Naive thymus-derived CD4-positive, alpha-beta T cell (primary cell): Measurements from ENCODE around the gene SLC25A14. TPM values are rescaled to one million over a fixed set of nuclear protein-coding genes. Genes with fewer than 3 reads are reported as not detected.

Experiments used
- ATAC-seq: fragments of 150-1000 bp; cut with Tn5 transposase; 2 replicates; pipeline ENCODE4 v1.10.0; 2021; ENCODE audit warnings: mild to moderate bottlenecking, moderate library complexity
- CTCF ChIA-PET: fragments of 350-600 bp; sonication (Branson Sonifier 250); formaldehyde crosslinking; loops from one replicate; lab custom pipeline; 2021; ENCODE audit warnings: antibody characterized with exemption; lab: Charles Lee
- POLR2A ChIA-PET: fragments of 350-600 bp; sonication (Branson Sonifier 250); formaldehyde crosslinking; loops from one replicate; lab custom pipeline; 2021; ENCODE audit warnings: antibody characterized with exemption, inconsistent platforms; lab: Charles Lee
- DNase-seq, 9 donors: peaks; one replicate each; pipeline versions ENCODE4 v3.0.0 to v3.0.0-alpha.2; 2020 to 2022; ENCODE audit warnings: mixed read lengths in 1 of 9
- H3K27ac ChIP-seq: one replicate; pipeline ENCODE4 v1.7.0; 2013; ENCODE audit warnings: mild to moderate bottlenecking, low read depth, low read length, moderate library complexity
- H3K27me3 ChIP-seq, 2 donors: one replicate each; pipeline ENCODE4 v1.7.0; 2013; ENCODE audit warnings: low read length in 2 of 2, mild to moderate bottlenecking in 2 of 2, moderate library complexity in 2 of 2; ENCODE audit not compliant: control insufficient read depth in 2 of 2, insufficient read depth in 2 of 2
- H3K36me3 ChIP-seq, 3 experiments: 1 replicate in 2 of 3; 2 replicates in 1 of 3; pipeline ENCODE4 v1.7.0; 2013; ENCODE audit warnings: low read length in 3 of 3, mild to moderate bottlenecking in 3 of 3, moderate library complexity in 1 of 3; ENCODE audit not compliant: insufficient read depth in 3 of 3, control insufficient read depth in 2 of 3
- H3K4me1 ChIP-seq, 2 donors: one replicate each; pipeline ENCODE4 v1.7.0; 2013; ENCODE audit warnings: low read length in 2 of 2, mild to moderate bottlenecking in 2 of 2, moderate library complexity in 1 of 2; ENCODE audit not compliant: control insufficient read depth in 2 of 2, insufficient read depth in 2 of 2
- H3K4me3 ChIP-seq: 2 replicates; pipeline ENCODE4 v1.7.0; 2013; ENCODE audit warnings: mild to moderate bottlenecking, low read length
- H3K9me3 ChIP-seq, 3 experiments: 1 replicate in 2 of 3; 2 replicates in 1 of 3; pipeline ENCODE4 v1.7.0; 2013; ENCODE audit warnings: low read length in 3 of 3; ENCODE audit not compliant: control insufficient read depth in 2 of 3
- H3K27ac Mint-ChIP-seq, 9 donors: one replicate each; pipeline ENCODE4 v1.8.0; 2020 to 2022; ENCODE audit warnings: mixed read lengths in 9 of 9, mild to moderate bottlenecking in 8 of 9, moderate library complexity in 5 of 9, inconsistent platforms in 2 of 9
- H3K27me3 Mint-ChIP-seq, 5 donors: one replicate each; pipeline ENCODE4 v1.8.0; 2021 to 2022; ENCODE audit warnings: mixed read lengths in 5 of 5, mild to moderate bottlenecking in 1 of 5
- H3K36me3 Mint-ChIP-seq, 5 donors: one replicate each; pipeline ENCODE4 v1.8.0; 2020 to 2022; ENCODE audit warnings: mixed read lengths in 5 of 5, mild to moderate bottlenecking in 3 of 5, inconsistent platforms in 1 of 5
- H3K4me1 Mint-ChIP-seq, 7 donors: one replicate each; pipeline ENCODE4 v1.8.0; 2020 to 2022; ENCODE audit warnings: mixed read lengths in 7 of 7, mild to moderate bottlenecking in 3 of 7, inconsistent platforms in 1 of 7
- H3K4me3 Mint-ChIP-seq, 10 donors: one replicate each; pipeline ENCODE4 v1.8.0; 2020 to 2022; ENCODE audit warnings: mild to moderate bottlenecking in 10 of 10, mixed read lengths in 10 of 10, moderate library complexity in 6 of 10, inconsistent platforms in 2 of 10
- H3K9me3 Mint-ChIP-seq, 11 donors: one replicate each; pipeline ENCODE4 v1.8.0; 2020 to 2022; ENCODE audit warnings: mixed read lengths in 11 of 11, mild to moderate bottlenecking in 4 of 11, inconsistent platforms in 1 of 11, moderate library complexity in 1 of 11
- intact Hi-C, 2 donors: fragments of 100-400 bp; cut with micrococcal nuclease; formaldehyde crosslinking; loops; one replicate each; pipeline ENCODE4 v1.15.1; 2023
- polyA plus RNA-seq, 2 donors: library from polyadenylated mRNA; unstranded; fragments of 300-500 nt; fragmentation: Illumina TruSeq; gene quantifications; one replicate each; pipeline ENCODE4 v1.2.3, GENCODE V29; 2021
- total RNA-seq, 6 experiments: library from RNA in 5 of 6; stranded (reverse) in 5 of 6; gene quantifications; 1 replicate in 5 of 6; 2 replicates in 1 of 6; pipeline ENCODE4 v1.2.3 and lab custom pipeline; 2021 to 2026

Gene SLC25A14
- total RNA-seq (10 to 100 TPM; 10.7 to 14.3 (median 13.8) TPM), polyA plus RNA-seq (1 to 10 TPM; 5.5 to 7.4 TPM), total RNA-seq (lab: John Stamatoyannopoulos, UW) (7.1 reads per million, percentile 30 among the genes with 10 or more reads in this experiment)

- Histone ChIP-seq H3K4me3 (peak within 1 kb of the TSS; percentile 90), H3K4me1 (peaks cover 4 to 5% of the 10 kb centered on the region in 2 donors)
- POLR2A ChIA-PET = interaction anchor here (1.0 kb wide), 1 partner anchor 170 kb away, joined by 3 read pairs; no protein-coding TSS in a partner anchor
Measured at GRCh38 chrX:130339408-130340222, at the start of gene SLC25A14. Gene SLC25A14 (plus strand): TSS chrX:130339919. CDS start chrX:130340279, 360 bp downstream.

GRCh38 chrX:130295519-130296296 lies 44.0 kb upstream of the SLC25A14 start:
- ChIA-PET CTCF (no interaction called here), POLR2A (no interaction called here)
- H3K9me3 Mint-ChIP-seq = peaks cover 0 to 7% (median 0%) of the 10 kb centered on the region in 11 donors
- Histone ChIP-seq H3K9me3 (no peaks in the 10 kb centered on the region), H3K36me3 (no peaks in the 10 kb centered on the region), H3K4me3 (no peak overlapping the region), H3K27me3 (no peaks in the 10 kb centered on the region), H3K4me1 (no peaks in the 10 kb centered on the region), H3K27ac (no peak overlapping the region)
- H3K27me3 Mint-ChIP-seq = peaks cover 0 to 4% (median 0%) of the 10 kb centered on the region in 5 donors
- H3K27ac Mint-ChIP-seq = no peak overlapping the region
- H3K4me1 Mint-ChIP-seq = no peaks in the 10 kb centered on the region
- H3K4me3 Mint-ChIP-seq = no peak overlapping the region
- ATAC-seq (no peak), DNase-seq (no peak)
- no peaks in the 10 kb centered on the region for H3K36me3 Mint-ChIP-seq
- intact Hi-C loops = no loop called here

More at GRCh38 chrX:130339408-130340222, at the start of gene SLC25A14:
- DNase-seq (peak; percentile 33 to 79 (median 72)), ATAC-seq (peak; percentile 94)
- Mint-ChIP-seq H3K9me3 (peaks cover 0 to 1% (median 0%) of the 10 kb centered on the region in 11 donors), H3K4me1 (peaks cover 7 to 25% (median 21%) of the 10 kb centered on the region in 7 donors), H3K27me3 (no peaks in the 10 kb centered on the region), H3K27ac (peak within 1 kb of the TSS; percentile 80 to 95 (median 90)), H3K4me3 (peak within 1 kb of the TSS; percentile 89 to 99 (median 94)), H3K36me3 (no peaks in the 10 kb centered on the region)
- no peaks in the 10 kb centered on the region for H3K27me3 ChIP-seq
- intact Hi-C loops = loop anchor here (1.0 to 10.0 kb wide), 6 partner anchors 62 to 1473 kb away; partner anchors contain the start of genes ENOX2 (in 2 of the 2), ZNF280C (in 2 of the 2) and RBMX2 (in 1 of the 2)
- no peaks in the 10 kb centered on the region for H3K9me3 ChIP-seq
- H3K36me3 ChIP-seq = no peaks in the 10 kb centered on the region
- H3K27ac ChIP-seq = peak within 1 kb of the TSS; percentile 68
- CTCF ChIA-PET = interaction anchor here (0.6 kb wide), 1 partner anchor 500 kb away, joined by 3 read pairs; no protein-coding TSS in a partner anchor

GRCh38 chrX:130296297-130296678 lies 43.4 kb upstream of the SLC25A14 start:
- no peaks in the 10 kb centered on the region for H3K4me1 ChIP-seq
- intact Hi-C loops = no loop called here
- DNase-seq = no peak
- Mint-ChIP-seq H3K4me3 (no peak overlapping the region), H3K4me1 (no peaks in the 10 kb centered on the region), H3K36me3 (no peaks in the 10 kb centered on the region), H3K9me3 (peaks cover 0 to 5% (median 0%) of the 10 kb centered on the region in 11 donors), H3K27ac (no peak overlapping the region), H3K27me3 (peaks cover 0 to 4% (median 0%) of the 10 kb centered on the region in 5 donors)
- H3K27me3 ChIP-seq = no peaks in the 10 kb centered on the region
- no peaks in the 10 kb centered on the region for H3K9me3 ChIP-seq
- H3K27ac ChIP-seq = no peak overlapping the region
- POLR2A ChIA-PET = no interaction called here
- CTCF ChIA-PET = no interaction called here
- no peak overlapping the region for H3K4me3 ChIP-seq
- H3K36me3 ChIP-seq = no peaks in the 10 kb centered on the region
- no peak for ATAC-seq

- H3K4me1 Mint-ChIP-seq = no peaks in the 10 kb centered on the region
- intact Hi-C loops = no loop called here
- H3K36me3 ChIP-seq = no peaks in the 10 kb centered on the region
- no peak overlapping the region for H3K27ac ChIP-seq
- H3K27ac Mint-ChIP-seq = no peak overlapping the region
- H3K9me3 Mint-ChIP-seq = peaks cover 0 to 5% (median 0%) of the 10 kb centered on the region in 11 donors
- no peaks in the 10 kb centered on the region for H3K36me3 Mint-ChIP-seq
- no peak for DNase-seq
- ChIA-PET CTCF (no interaction called here), POLR2A (no interaction called here)
- H3K9me3 ChIP-seq = no peaks in the 10 kb centered on the region
- no peak for ATAC-seq
- H3K4me3 ChIP-seq = no peak overlapping the region
- no peaks in the 10 kb centered on the region for H3K27me3 ChIP-seq
- no peaks in the 10 kb centered on the region for H3K4me1 ChIP-seq
- H3K27me3 Mint-ChIP-seq = peaks cover 0 to 4% (median 0%) of the 10 kb centered on the region in 5 donors
- no peak overlapping the region for H3K4me3 Mint-ChIP-seq
Measured at GRCh38 chrX:130296743-130297142, 43.0 kb upstream of the SLC25A14 start.

GRCh38 chrX:130299279-130300009 lies 40.3 kb upstream of the SLC25A14 start:
- CTCF ChIA-PET = no interaction called here
- no peaks in the 10 kb centered on the region for H3K27me3 ChIP-seq
- DNase-seq (no peak), ATAC-seq (no peak)
- H3K27me3 Mint-ChIP-seq = peaks cover 0 to 2% (median 0%) of the 10 kb centered on the region in 5 donors
- H3K36me3 ChIP-seq = no peaks in the 10 kb centered on the region
- POLR2A ChIA-PET = no interaction called here
- intact Hi-C loops = no loop called here
- no peak overlapping the region for H3K27ac ChIP-seq
- H3K4me1 Mint-ChIP-seq = no peaks in the 10 kb centered on the region
- H3K27ac Mint-ChIP-seq = no peak overlapping the region
- H3K4me3 ChIP-seq = no peak overlapping the region
- H3K9me3 ChIP-seq = no peaks in the 10 kb centered on the region
- no peaks in the 10 kb centered on the region for H3K4me1 ChIP-seq
- no peaks in the 10 kb centered on the region for H3K36me3 Mint-ChIP-seq
- peaks cover 0 to 5% (median 0%) of the 10 kb centered on the region in 11 donors for H3K9me3 Mint-ChIP-seq
- no peak overlapping the region for H3K4me3 Mint-ChIP-seq

- Histone ChIP-seq H3K27ac (no peak overlapping the region), H3K9me3 (no peaks in the 10 kb centered on the region), H3K36me3 (no peaks in the 10 kb centered on the region), H3K4me1 (no peaks in the 10 kb centered on the region), H3K4me3 (no peak overlapping the region), H3K27me3 (no peaks in the 10 kb centered on the region)
- no peak overlapping the region for H3K27ac Mint-ChIP-seq
- H3K9me3 Mint-ChIP-seq = peaks cover 0 to 5% (median 0%) of the 10 kb centered on the region in 11 donors
- H3K36me3 Mint-ChIP-seq = no peaks in the 10 kb centered on the region
- no peak for ATAC-seq
- no peak for DNase-seq
- H3K4me3 Mint-ChIP-seq = no peak overlapping the region
- CTCF ChIA-PET = no interaction called here
- H3K4me1 Mint-ChIP-seq = no peaks in the 10 kb centered on the region
- POLR2A ChIA-PET = no interaction called here
- H3K27me3 Mint-ChIP-seq = peaks cover 0 to 2% (median 0%) of the 10 kb centered on the region in 5 donors
- intact Hi-C loops = no loop called here
Measured at GRCh38 chrX:130300010-130300282, 39.8 kb upstream of the SLC25A14 start.
